GM19328 (cell line): ENCODE results near the gene PTK7.
"Not testable (repeated sequence)": the region's sequence is repeated elsewhere in the genome, so short reads cannot be mapped to it uniquely, and the experiment has no call there.

Experiments
- ATAC-seq: cut with Tn5 transposase; IDR thresholded peaks from one replicate; pipeline ENCODE4 v1.9.1; 2021; ENCODE audit warnings: mild to moderate bottlenecking, moderate library complexity; ENCODE audit not compliant: unreplicated experiment

The PTK7 gene

DNA sequence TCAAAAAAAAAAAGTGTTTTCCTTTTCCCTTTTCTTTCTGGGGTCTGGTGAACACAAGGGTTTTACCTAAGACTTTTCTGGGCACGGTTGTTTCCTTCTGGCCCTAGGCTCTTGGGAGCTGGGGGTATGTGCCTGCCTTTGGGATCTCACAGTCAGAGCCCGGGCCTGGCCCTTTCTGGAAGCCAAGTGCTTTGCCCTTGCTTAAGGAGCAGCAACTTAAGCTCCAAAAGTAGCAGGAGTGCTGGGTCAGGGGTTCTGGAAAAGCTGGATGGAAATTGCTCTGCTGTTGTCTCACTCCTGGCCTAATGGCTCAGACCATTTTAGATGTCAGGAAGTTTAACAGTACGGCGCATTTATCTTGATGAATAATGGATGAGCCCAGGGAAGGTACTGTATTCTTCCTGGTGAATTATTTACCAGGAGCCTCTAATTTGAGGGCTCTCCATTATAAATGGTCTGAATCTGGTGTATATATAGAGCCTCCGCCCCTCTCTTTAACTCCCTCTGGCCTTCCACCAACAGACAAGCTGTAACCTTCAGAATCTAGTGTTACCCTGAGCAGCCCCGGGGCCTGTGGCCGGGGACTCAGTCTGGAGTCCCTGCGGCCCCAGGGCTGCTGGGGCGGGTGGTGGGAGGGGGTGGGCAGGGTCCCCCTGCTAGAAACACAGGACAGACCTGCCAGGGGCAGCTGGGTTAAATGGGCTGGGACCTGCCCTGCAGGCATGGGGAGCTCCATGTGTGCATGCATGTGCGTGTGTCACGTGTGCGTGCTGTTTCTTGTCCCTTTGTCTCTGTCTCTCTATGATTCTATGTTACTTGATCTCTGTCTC, 37.5 kb downstream of the PTK7 start:
- no peak for ATAC-seq

DNA sequence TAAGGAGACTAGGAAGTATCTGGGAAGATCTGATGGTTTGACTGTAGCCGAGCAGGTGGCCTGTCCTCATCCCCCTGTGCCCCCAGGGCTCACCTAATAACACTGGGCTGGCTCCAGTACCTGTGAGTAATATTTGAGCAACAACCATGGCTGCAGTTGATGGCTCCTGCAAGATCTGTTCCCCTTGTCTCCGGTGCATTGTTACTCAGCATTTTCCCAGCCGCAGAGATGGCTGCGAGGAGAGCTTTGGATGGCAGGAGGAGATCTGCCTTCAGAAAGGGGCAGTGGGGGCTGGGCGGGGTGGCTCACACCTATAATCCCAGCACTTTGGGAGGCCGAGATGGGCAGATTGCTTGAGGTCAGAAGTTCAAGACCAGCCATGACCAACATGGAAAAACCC, 39.3 kb downstream of the PTK7 start:
- ATAC-seq, result no peak

DNA sequence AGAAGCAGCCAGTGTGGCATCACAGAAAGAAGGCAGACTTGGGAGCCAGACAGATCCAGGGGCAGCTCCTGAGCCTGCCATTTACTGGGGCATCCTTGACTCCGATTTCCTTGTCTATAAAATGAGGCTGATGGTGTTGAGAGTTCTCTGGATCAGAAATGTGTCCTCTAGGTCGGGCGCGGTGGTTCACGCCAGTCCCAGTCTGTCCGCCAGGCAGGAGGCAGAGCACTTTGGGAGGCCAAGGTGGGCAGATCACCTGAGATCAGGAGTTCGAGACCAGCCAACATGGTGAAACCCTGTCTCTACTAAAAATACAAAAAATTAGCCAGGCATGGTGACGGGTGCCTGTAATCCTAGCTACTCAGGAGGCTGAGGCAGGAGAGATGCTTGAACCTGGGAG, 41.4 kb downstream of the PTK7 start:
- ATAC-seq, result not testable (repeated sequence)

DNA sequence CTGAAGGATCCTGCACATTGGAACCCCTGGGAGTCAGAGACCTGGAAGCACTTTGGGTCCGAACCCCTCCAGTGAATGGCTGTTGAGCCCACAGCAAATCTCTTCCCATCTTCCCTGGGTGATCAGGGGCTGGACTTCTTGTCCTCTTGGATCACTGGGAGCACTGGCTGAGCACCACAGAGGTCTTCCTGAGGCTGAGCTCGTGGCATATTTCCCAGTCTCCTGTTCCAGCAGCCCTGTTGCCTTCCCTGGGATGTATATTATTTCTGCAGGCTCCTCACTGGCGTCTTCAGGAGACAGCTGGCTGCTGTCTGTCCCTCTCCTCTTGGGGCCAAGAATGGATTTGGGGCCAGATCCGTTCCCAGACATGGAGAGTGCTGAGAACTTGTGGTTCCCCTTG, 43.4 kb downstream of the PTK7 start:
- no peak for ATAC-seq

DNA sequence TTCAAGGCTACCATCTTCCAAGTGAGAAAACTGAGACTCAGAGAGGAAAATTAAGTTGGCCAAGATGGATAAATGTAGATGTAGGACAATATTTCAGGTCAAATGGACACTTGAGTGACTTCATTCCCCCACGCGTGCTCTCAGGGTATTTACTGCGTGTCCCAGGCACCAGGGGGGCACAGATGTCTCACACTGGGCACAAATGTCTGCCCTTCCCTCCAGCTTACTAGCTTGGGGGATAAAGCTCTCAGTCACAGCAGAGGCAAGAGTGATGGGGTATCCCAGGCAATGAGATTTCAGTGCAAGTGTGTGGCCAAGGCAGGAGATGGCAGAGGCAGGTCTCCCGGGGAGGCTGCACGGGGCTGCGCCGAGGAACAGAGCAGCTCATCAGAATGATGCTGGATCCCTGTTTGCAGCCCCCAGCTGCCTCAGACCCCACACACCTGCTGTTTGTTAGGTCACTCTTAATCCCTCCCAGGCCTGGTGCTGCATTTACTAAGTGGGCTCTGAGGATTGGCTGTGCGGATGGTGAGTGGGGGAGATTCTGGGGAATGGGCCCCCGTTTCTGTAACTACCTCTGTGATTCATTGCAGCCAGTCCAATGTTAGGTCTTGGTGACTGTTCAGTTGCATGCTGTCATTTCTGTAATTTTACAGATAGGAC, 44.1 kb downstream of the PTK7 start:
- ATAC-seq, result no peak

DNA sequence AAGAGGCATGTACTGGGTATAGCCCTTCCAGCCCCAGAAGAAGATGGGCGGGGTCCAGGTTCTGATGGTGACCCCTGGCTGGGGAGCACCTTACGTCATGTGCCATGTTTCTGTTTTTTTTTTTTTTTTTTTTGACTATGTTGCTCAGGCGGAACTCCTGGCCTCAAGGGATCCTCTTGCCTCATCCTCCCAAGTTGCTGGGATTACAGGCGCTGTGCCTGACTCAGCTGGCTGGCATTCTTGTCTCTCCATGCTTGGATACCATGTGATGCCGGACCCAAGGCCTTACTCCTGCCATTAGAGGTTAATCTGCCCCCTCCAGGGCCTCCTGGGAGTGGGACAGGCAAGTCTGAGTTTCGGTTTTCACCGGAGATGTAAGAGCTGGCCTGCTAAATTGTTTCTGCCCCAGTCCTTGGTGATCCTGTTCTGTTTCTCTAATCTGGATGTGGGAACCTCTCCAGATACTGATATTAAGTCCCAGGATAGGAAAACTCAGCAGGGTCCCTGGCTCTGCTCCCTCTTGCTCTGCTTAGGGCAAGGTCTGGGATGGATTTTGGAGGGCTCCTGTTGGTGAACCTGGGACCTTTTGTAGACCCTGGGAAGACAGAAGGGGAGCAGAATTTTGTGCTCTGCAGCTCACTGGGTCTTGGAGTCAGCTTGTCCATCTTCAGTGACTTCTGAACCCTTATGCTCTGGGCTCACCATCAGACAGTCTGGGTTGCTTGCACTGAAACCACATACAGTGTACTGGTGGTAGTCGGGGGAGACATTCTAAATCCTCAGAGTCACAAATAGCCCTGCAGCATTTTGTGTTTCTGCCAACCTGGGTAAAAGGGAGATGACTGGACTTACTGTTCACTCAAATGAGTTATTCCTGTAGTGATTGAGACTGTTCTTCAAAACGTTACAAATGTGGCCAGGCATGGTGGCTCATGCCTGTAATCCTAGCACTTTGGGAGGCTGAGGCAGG, 45.1 kb downstream of the PTK7 start:
- no peak for ATAC-seq

DNA sequence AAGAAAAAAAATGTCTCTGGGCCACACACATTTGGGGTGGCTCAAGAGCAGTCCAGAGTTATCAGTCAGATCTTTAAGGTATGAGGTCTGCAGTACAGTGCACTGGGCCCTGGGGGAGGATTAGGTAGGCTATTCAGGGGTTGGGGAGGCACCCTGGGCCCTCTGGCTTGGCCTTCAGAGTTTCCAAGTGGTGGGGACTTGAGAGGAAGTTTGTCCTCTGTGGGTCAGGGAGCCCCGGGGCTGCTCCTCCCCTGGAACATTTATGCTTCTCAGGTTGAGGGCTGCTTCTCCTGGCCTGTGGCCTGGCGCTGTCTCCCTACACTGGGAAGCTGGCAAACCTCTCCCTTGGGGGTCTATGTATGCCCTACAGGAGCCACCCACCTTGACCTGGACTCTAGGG, 46.0 kb downstream of the PTK7 start:
- no peak for ATAC-seq

DNA sequence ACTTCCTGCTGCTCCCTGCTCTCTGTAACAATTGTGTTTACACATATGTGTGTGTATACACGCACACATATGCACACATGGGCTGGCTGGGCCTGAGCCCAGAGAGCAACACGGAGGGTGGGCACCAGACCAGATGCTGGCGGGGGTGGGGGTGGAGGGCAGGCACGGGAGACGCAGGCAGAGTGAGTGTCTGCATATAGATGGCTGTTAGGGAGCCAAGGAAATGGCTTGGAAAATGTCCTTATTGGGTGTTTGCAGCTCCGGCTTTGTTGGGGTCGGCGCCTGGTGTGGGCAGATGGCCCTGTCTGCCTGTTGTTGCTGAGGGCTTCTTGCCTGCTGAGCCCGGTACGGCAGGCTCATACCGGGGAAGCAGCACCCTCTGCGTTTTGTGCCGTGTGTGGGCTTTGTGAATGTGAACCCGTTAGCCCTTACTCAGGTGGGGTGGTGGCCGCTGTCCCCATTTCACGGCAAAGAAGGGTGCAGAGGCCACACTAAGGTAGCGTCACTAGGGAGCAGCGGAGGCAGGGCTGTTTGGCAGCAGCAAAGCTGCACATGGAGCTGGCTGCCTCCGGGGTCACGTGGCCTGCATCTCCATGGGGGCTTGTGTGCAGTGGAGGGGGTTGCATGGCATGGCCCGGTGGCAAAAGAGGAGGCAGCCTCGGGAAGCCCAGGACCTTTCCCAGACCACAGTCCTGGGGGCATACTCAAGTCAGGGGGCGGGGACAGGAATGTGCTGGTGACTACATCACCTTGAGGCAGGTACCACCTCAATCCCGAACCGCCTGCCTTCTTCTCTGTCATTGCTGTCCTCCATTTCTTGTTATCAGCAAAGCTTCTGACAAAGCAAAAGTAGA, 47.6 kb downstream of the PTK7 start:
- ATAC-seq, result no peak

DNA sequence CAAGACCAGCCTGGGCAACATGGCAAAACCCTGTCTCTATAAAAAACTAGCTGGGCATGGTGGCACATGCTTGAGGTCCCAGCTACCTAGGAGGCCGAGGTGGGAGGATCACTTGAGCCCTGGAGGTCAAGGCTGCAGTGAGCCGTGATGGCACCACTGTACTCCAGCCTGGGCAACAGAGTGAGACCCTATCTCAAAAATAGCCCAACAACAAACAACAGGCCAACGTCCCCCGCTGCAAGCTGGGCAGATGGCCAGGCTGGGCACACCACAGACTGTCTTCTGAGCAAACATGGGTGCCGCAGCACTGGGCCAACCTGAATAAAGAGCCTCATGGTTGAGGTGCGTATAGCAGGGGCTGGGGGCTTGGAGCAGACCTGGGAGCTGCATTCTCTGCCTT, 48.4 kb downstream of the PTK7 start:
- ATAC-seq, result no peak

DNA sequence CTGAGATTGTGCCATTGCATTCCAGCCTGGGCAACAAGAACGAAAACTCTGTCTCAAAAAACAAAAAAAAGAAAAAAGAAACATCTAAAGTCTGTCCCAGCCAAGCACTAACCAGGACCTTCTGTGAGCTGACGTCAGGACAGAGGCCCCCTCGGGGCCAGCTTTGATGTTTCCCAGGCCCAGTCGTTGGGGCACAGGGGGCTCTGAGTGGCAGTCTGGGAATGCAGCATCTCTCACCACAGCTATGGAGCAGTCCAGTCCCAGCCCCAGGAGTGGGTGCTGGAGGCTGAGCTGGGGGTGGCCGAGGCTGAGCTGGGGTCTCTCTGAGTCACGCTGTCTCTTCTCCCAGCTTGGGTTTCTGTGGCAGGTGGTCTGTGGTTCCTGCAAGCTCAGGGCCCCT, 49.0 kb downstream of the PTK7 start:
- no peak for ATAC-seq

DNA sequence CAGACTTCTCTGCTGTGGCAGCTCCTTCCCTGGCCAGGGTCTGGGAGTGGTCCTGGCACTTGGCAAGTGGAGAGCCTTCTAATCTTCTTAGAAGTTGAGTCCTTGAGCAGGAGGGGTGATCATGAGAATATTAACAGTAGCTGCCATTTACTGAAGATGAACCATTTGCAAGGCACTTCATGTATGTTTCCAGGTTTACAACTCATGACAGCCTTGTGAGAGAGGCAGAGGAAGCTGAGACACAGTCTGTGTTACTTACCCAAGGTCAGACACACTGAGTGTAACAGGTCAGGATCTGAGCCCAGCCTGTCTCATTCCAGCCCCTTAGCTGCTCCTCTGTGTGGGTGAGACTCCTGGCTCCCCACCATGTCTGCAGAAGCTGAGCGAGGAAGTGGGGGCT, 49.4 kb downstream of the PTK7 start:
- no peak for ATAC-seq

DNA sequence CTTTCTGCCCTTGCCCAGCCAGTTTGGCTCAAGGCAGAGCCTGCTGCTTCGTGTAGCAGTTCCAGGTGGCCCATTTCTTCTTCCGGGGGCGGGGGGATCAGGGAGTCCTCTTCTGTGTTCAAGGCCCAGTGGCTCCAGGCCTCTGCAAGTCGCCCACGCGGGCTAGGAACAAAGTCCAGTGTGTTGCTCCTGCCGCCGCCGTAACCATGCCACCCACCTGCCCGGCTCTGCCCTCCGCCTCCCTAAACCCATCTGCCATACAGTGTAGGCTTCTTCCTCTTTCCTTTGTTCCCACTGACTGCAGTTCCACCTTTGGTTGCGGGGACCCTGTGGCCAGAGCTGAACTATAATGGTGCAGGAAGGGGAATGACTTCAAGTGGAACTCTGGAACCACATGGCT, 51.1 kb downstream of the PTK7 start:
- ATAC-seq, result no peak

DNA sequence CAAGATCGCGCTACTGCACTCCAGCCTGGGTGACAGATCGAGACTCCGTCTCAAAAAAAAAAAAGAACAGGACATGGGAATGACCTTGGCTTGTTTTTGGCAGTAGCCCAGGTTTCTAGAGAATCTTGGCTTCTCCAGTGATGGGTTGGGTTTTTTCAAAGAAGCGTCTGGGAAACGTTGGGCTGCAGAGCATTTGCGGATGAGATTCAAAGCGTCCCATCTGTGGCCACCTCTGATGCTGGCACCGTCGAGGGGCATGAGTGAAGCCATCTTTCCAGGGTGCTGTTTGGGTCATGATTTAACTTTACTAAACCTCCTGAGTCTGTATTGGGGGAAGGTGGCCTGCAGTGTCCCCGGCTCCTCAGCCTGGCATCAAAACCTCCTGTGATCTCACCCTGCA, 51.8 kb downstream of the PTK7 start:
- ATAC-seq, result no peak

DNA sequence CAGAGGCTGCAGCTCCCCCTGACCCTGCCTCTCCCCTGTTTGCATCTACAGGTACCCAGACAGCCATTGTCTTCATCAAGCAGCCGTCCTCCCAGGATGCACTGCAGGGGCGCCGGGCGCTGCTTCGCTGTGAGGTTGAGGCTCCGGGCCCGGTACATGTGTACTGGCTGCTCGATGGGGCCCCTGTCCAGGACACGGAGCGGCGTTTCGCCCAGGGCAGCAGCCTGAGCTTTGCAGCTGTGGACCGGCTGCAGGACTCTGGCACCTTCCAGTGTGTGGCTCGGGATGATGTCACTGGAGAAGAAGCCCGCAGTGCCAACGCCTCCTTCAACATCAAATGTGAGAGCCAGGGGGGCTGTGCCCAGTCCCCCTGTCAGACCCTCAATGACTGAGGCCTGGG, 52.8 kb downstream of the PTK7 start:
- no peak for ATAC-seq

DNA sequence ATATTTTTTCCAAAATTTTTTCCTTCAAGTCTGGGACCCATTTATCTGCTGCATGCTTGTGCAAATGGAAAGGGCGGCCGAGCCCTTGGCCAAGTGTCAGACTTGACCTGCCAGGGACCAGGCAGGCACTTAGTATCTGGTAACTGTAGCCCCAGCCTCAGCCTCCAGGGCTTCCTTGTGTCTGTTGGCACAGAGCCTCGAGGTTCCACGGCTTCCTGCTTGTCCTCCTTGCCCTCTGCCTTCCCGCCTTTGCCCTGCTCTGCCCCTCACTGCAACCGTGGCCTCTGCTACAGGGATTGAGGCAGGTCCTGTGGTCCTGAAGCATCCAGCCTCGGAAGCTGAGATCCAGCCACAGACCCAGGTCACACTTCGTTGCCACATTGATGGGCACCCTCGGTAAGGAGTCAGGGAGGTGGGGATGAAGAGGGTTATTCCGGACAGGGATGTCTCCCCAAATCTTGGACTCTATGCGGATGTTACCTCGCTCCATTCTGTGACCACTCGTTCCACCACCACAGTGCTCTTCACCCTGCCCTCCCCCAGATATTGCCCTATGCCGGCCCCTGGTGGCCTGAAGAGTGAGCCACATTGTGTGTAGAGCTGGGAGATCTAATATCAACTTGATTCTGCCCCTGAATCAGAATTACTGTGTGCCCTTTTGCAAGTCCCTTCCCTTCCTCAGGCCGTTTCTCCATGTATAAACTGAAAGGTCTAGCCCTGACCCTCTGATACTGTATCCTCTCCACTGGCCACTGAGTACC, 53.5 kb downstream of the PTK7 start:
- ATAC-seq, result no peak

DNA sequence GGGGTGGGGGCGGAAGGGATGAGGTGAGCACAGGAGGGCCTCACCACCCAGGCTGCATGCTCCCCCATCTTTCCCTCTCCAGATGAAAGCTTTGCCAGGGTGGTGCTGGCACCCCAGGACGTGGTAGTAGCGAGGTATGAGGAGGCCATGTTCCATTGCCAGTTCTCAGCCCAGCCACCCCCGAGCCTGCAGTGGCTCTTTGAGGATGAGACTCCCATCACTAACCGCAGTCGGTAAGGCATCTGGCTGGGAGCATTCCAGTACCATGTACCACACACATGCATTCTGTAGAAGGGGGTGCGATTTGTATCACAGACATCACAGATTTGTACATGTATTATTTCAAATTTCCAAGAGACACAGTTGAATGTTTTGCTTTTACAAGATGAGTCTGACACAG, 54.3 kb downstream of the PTK7 start:
- no peak for ATAC-seq

DNA sequence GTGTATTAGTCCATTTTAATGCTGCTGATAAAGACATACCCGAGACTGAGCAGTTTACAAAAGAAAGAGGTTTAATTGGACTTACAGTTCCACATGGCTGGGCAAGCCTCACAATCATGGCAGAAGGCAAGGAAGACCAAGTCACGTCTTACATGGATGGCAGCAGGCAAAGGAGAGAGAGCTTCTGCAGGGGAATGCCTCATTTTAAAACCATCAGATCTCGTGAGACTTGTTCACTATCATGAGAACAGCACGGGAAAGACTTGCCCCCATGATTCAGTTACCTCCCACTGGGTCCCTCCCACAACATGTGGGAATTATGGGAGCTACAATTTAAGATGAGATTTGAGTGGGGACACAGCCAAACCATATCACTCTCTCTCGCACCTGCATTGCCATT, 55.3 kb downstream of the PTK7 start:
- ATAC-seq, result not testable (repeated sequence)

DNA sequence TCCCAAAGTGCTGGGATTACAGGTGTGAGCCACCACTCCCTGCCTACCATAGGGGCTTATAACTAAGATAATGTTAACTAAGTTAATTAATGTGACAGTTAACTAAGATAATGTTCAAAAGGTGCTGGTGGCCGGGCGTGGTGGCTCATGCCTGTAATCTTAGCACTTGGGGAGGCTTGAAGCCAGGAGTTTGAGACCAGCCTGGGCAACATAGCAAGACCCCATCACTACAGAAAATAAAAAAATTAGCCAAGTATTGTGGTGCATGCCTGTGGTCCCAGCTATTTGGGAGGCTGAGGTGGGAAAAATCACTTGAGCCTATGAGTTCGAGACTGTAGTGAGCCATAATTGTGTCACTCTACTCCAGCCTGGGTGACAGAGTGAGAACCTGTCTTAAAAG, 62.2 kb downstream of the PTK7 start:
- ATAC-seq, result no peak

DNA sequence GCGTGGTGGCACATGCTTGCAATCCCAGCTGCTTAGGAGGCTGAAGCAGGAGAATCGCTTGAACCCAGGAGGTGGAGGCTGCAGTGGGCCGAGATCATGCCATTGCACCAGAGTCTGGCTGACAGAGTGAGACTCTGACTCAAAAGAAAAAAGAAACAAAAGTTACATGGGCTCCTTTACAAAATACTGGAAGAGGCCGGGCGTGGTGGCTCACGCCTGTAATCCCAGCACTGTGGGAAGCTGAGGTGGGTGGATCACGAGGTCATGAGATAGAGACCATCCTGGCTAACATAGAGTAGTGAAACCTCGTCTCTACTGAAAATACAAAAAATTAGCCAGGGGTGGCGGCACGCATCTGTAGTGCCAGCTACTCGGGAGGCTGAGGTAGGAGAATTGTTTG, 63.9 kb downstream of the PTK7 start:
- not testable (repeated sequence) for ATAC-seq

DNA sequence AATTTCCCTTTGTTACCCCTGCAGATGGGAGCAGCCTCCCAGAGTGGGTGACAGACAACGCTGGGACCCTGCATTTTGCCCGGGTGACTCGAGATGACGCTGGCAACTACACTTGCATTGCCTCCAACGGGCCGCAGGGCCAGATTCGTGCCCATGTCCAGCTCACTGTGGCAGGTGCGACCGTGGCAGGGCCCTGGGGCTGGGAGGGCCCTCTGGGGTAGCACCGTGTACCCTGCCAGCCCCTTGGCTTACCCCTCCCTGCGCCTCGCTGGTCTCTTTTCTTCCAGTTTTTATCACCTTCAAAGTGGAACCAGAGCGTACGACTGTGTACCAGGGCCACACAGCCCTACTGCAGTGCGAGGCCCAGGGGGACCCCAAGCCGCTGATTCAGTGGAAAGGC, 65.5 kb downstream of the PTK7 start:
- no peak for ATAC-seq
